Measurements from ENCODE around the gene STH.

GRCh38 chr17:46036491-46036890, 37.4 kb downstream of the STH start:
- TF ChIP-seq CTCF (IDR thresholded peaks at IDR 0.05; ENCODE audit: insufficient read depth, low read depth, low read length) (no peak), EZH2 (IDR thresholded peaks at IDR 0.05; ENCODE audit: insufficient read depth, low read length) (no peak)
